ENCODE results near the gene CXorf38.

CXorf38 gene

GRCh38 chrX:40647307-40648197, at the start of gene CXorf38:
CXorf38 (minus strand) TSS chrX:40647561; CDS start chrX:40647520, 41 bp downstream.
- H3K4me3 ChIP-seq (replicated peaks; ENCODE audit: low read depth, low read length): peak within 1 kb of the TSS; percentile 85
- no peaks in the 10 kb centered on the region for H3K36me3 ChIP-seq (ENCODE audit: control insufficient read depth, insufficient read depth, low read length)
- peak; percentile 19 for TF ChIP-seq CTCF (IDR thresholded peaks at IDR 0.05; ENCODE audit: insufficient read depth, low read length, poor library complexity, severe bottlenecking)
- no peaks in the 10 kb centered on the region for H3K27me3 ChIP-seq (replicated peaks; ENCODE audit: control insufficient read depth, insufficient read depth, low read length)
- peak; percentile 96 for DNase-seq (ENCODE audit: extremely low read depth, insufficient read length)

GRCh38 chrX:40694802-40695201, 47.4 kb upstream of the CXorf38 start:
- no peak for TF ChIP-seq CTCF (IDR thresholded peaks at IDR 0.05; ENCODE audit: insufficient read depth, low read length, poor library complexity, severe bottlenecking)
- no peaks in the 10 kb centered on the region; the same call in 1 of the 2 replicates for H3K36me3 ChIP-seq (ENCODE audit: control insufficient read depth, insufficient read depth, low read length)
- DNase-seq (ENCODE audit: extremely low read depth, insufficient read length): no peak
- H3K27me3 ChIP-seq (replicated peaks; ENCODE audit: control insufficient read depth, insufficient read depth, low read length): no peaks in the 10 kb centered on the region
- H3K4me3 ChIP-seq (replicated peaks; ENCODE audit: low read depth, low read length): no peak overlapping the region

- no peak overlapping the region for H3K4me3 ChIP-seq (replicated peaks; ENCODE audit: low read depth, low read length)
- no peaks in the 10 kb centered on the region for H3K27me3 ChIP-seq (replicated peaks; ENCODE audit: control insufficient read depth, insufficient read depth, low read length)
- no peak for TF ChIP-seq CTCF (IDR thresholded peaks at IDR 0.05; ENCODE audit: insufficient read depth, low read length, poor library complexity, severe bottlenecking)
- peaks cover 7% of the 10 kb centered on the region for H3K36me3 ChIP-seq (ENCODE audit: control insufficient read depth, insufficient read depth, low read length)
- DNase-seq (ENCODE audit: extremely low read depth, insufficient read length): no peak
These were observed 41.6 kb upstream of the CXorf38 start for GRCh38 chrX:40688929-40689328.

GRCh38 chrX:40687169-40687568, 39.8 kb upstream of the CXorf38 start:
- Histone ChIP-seq H3K4me3 (replicated peaks; ENCODE audit: low read depth, low read length) (no peak overlapping the region), H3K27me3 (replicated peaks; ENCODE audit: control insufficient read depth, insufficient read depth, low read length) (no peaks in the 10 kb centered on the region), H3K36me3 (ENCODE audit: control insufficient read depth, insufficient read depth, low read length) (peaks cover 7% of the 10 kb centered on the region)
- no peak for DNase-seq (ENCODE audit: extremely low read depth, insufficient read length)
- no peak for TF ChIP-seq CTCF (IDR thresholded peaks at IDR 0.05; ENCODE audit: insufficient read depth, low read length, poor library complexity, severe bottlenecking)

- H3K36me3 ChIP-seq (ENCODE audit: control insufficient read depth, insufficient read depth, low read length): peaks cover 7% of the 10 kb centered on the region
These were observed 38.1 kb upstream of the CXorf38 start for GRCh38 chrX:40685362-40685918.

More at GRCh38 chrX:40685362-40685918, 38.1 kb upstream of the CXorf38 start:
- Histone ChIP-seq H3K4me3 (replicated peaks; ENCODE audit: low read depth, low read length) (no peak overlapping the region), H3K27me3 (replicated peaks; ENCODE audit: control insufficient read depth, insufficient read depth, low read length) (no peaks in the 10 kb centered on the region)
- no peak for TF ChIP-seq CTCF (IDR thresholded peaks at IDR 0.05; ENCODE audit: insufficient read depth, low read length, poor library complexity, severe bottlenecking)
- DNase-seq (ENCODE audit: extremely low read depth, insufficient read length): no peak

Data from GM06990 (cell line).